Astrocyte (in vitro differentiated cells and primary cell): ENCODE measurements around the gene WDHD1.

Experiments
- EZH2 ChIP-seq: IDR thresholded peaks from 2 replicates; pipeline ENCODE4 v1.6.1; 2012; ENCODE audit warnings: mild to moderate bottlenecking, low read length, inconsistent platforms; ENCODE audit not compliant: insufficient read depth
- TF ChIP-seq, protein P1 (sequence below): IDR thresholded peaks from 2 replicates; pipeline ENCODE4 v1.5.1; 2011; ENCODE audit warnings: low read depth, mild to moderate bottlenecking, inconsistent platforms, low read length, moderate library complexity; ENCODE audit not compliant: insufficient read depth

- TF ChIP-seq, protein P1, sequence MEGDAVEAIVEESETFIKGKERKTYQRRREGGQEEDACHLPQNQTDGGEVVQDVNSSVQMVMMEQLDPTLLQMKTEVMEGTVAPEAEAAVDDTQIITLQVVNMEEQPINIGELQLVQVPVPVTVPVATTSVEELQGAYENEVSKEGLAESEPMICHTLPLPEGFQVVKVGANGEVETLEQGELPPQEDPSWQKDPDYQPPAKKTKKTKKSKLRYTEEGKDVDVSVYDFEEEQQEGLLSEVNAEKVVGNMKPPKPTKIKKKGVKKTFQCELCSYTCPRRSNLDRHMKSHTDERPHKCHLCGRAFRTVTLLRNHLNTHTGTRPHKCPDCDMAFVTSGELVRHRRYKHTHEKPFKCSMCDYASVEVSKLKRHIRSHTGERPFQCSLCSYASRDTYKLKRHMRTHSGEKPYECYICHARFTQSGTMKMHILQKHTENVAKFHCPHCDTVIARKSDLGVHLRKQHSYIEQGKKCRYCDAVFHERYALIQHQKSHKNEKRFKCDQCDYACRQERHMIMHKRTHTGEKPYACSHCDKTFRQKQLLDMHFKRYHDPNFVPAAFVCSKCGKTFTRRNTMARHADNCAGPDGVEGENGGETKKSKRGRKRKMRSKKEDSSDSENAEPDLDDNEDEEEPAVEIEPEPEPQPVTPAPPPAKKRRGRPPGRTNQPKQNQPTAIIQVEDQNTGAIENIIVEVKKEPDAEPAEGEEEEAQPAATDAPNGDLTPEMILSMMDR = no peak
- TF ChIP-seq EZH2 = no peak
Measured at GRCh38 chr14:54979039-54979438, 47.9 kb downstream of the WDHD1 start.
